Activated CD8-positive, alpha-beta memory T cell treated with anti-CD3 and anti-CD28 coated beads, Interleukin-2, amount 50 U/mL, for 4 hours (primary cell): Measurements from ENCODE around the gene FAM204A.

Experiments used
- DNase-seq: peaks from one replicate; pipeline ENCODE4 v3.0.0-alpha.2; 2020

Gene FAM204A

DNA sequence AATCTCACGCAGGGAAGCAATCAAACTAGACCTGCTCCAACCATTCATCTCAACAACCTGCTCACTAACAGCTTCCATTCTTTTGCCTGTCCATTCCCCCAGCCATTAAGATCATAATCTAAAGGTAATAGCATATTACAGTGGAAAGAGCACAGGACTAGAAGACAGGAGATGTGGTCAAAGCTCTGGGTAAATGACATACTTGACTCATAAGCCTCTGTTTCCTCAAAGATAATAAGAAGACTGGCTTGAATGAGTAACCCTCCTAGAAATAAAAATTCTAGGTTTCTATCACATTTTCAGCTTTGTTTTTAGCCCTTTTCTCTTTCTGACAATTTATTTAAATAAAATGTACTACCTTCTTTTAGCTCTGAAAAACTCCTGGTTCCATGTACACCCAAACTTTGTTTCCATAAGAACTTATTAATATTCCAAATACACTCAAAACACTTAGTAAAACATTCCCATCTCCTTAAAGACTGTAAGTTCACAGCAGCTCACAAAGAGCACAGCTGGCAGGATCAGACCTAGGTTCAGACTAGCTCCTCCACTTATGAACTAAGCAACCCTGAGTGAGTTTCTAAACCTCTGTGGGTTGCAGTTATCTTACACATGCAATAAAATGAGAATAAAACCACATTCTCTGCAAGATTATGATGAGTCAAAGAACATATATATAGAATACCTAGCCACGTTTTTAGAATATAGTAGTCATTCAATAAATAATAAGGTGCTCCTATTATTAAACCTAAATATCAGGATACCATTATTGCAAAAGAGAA lies 11.6 kb downstream of the FAM204A start:
- no peak for DNase-seq

- DNase-seq = no peak
Measured at GRCh38 chr10:118324140-118324539, 18.0 kb downstream of the FAM204A start.

DNA sequence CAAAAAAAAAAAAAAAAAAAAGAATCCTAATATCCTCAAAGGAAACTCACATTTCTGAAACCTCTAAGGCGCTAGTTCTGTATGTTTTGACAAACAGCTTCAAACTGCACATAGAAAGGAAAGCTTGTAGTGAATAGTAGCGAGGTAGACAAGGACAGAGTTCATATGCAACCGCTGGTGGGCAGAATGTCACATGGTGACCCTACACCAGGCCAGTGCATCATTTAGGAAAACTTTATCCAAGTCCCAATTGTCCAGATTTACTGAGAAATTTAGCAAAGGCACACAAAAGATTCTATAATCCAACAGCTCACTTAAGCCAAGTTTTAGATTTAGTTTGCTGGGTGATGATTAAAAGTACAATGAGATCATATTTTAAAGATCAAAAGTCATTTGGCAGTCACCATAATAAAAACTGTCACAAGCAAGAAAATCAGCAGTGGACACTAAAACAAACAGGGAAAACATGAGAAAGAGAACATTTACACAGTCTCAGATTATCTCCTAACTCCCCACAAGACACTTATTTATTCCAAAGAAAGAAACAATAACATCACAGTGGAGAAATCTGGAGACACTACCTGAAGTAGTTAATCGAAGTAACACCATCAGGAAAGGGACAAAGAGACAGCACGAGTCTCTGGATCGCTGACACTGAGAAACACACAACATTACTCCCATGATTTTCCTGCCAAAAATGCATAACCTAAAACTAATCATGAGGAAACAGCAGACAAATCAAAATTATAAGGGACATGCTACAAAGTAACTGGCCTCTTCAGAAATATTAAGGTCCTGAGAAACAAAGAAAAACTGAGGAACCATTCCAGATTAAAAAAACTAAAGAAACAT lies 20.2 kb downstream of the FAM204A start:
- no peak for DNase-seq

- no peak for DNase-seq
Measured at GRCh38 chr10:118315629-118316028, 26.5 kb downstream of the FAM204A start.

- DNase-seq = no peak
Measured at GRCh38 chr10:118314882-118315281, 27.2 kb downstream of the FAM204A start.

DNA sequence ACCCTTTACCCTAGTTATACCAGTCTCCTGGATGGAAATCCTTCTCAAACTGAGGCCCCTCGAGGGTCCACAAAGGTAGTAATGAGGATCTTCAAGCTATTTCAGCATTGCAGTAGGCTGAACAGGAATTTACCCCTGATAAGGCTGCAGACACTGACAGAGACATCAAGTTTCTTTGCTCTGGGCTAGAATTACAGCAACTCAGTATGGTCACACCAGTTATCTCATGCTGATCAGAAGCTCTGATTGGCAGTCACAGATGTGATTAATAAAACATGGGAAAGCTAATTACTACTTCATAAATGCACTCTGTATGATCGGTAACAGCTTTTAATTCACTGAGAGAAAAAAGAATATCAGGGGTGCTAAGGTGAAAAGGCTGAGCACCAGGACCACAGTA lies 30.6 kb downstream of the FAM204A start:
- no peak for DNase-seq

DNA sequence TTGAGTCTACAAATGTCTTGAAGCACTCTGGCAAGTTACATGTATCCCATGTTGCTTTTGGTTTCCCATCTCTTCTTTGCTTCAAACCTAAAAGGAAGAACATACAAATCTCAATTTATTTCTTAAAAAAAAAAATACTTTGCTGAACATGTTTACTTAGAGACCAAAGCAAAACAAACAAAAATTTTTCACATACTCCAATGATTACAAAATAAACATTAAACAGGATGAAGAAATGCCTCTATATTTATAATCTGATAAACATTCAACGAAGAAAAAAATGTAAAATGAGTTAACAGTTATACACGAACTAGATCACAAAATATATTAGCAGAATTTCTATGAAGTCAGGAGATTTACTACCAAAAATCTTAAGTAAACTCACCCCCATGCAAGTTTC lies 31.3 kb downstream of the FAM204A start:
- DNase-seq = no peak

GRCh38 chr10:118309911-118310310 lies 32.2 kb downstream of the FAM204A start:
- DNase-seq = no peak

- DNase-seq = no peak
Measured at GRCh38 chr10:118308664-118309063, 33.5 kb downstream of the FAM204A start.

GRCh38 chr10:118307859-118308258 lies 34.3 kb downstream of the FAM204A start:
- no peak for DNase-seq

- no peak for DNase-seq
Measured at GRCh38 chr10:118307220-118307619, 34.9 kb downstream of the FAM204A start.

- no peak for DNase-seq
Measured at GRCh38 chr10:118305730-118306129, 36.4 kb downstream of the FAM204A start.

GRCh38 chr10:118304521-118304920 lies 37.6 kb downstream of the FAM204A start:
- DNase-seq = no peak

DNA sequence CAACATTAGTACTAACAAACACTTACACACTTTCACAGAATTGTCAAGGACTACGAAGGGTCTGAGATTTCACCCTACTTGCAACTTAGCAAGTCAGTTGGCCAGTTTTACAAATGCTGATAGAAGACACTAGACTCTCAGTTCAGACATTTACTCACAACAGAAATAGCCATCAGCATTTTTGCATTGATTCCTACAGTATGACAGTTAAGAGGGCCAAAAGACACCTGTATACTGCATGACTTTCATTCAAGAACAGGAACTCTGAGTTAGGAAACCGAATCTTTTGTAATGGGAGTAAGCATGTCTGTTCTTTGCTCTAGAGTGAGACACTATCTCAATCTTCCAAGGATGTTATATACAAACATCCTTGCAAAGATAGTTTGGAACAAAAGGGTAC lies 40.9 kb downstream of the FAM204A start:
- DNase-seq = no peak

DNA sequence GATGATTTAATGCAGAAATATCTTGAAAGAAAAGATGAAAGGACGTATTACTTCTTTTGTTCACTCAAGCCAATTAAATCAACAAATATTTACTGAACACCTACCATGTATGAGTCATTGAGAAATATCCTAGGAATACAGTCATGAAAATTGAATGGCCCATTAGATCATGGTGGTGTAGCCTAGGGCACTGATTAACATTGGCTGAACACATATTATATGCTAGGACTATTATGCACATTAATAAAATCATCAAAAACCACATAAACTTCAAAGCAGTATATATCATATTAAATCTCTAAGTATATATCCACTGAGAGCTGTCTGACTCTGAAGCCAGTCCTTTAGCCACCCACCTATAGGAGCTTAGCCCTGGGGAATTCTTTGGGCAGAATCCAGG lies 41.8 kb downstream of the FAM204A start:
- DNase-seq = no peak

DNA sequence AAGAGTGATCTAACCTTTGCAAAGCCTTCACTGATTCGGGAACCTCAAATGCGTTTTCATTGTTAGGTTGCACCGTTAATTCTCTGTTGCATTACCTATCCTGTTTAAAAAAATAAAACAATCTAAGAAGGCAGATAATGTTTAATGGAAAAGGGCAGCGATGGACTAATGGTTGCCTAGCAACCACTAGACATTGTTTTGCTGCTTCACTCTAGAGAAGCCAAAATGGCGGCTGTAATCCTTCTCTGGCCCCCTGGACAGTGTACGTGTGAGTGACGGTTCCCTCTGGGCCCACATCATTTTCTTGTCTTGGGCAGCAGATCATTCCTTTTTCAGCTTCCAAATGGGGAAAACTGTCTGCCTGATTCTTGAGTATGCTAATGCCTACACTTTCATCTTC lies 43.3 kb downstream of the FAM204A start:
- no peak for DNase-seq

- no peak for DNase-seq
Measured at GRCh38 chr10:118291122-118291521, 51.0 kb downstream of the FAM204A start.

- DNase-seq = no peak
Measured at GRCh38 chr10:118290471-118290995, 51.6 kb downstream of the FAM204A start.

GRCh38 chr10:118287076-118287806 lies 54.9 kb downstream of the FAM204A start:
- DNase-seq = no peak

DNA sequence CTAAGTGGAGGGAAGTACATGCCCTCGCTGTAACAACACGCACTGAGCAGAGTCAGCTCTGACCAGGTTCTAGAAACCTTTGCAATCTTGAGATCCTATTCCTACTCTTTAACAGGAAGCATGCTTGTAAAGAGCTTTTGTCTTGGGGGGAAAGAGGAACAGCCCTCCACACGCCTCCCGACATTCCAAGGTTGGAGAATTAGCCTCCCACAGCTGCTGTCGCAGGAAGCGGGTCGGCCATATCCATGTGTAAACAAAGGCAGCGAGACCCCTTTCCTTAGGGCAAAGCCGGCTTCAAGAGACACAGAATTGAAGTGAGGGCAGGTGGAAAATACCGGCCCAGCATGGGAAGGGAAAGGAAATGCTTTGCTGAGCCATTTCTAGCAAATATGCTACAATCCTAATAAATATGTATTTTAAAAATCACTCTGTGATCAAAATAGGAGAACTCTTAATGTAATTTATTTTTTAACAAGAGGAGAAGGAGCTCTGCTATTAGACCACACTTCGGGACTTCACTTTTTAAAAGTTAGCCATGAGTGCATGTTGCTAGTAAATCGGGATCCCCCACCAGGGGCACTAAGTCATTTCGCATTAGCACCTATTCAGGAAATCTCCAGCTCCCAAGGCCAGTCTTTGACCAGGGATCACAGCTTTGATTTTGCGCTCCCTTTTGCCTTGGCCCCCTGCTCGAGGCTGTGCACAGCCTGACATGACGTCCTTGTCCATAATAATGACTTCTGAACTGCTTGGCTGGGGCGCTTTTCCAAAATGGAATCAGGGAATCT lies 55.9 kb downstream of the FAM204A start:
- no peak for DNase-seq

DNA sequence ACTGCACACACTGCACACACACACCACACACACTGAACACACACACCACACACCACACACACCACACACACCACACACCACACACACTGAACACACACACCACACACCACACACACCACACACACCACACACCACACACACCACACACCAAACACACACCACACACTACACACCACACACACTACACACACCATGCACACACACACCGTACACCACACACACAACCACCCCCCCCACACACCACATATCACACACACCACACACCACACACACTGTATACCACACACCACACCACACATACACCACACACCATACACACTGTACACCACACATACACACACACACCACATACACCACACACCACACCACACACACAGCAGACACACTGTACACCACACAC lies 59.5 kb downstream of the FAM204A start:
- no peak for DNase-seq

- no peak for DNase-seq
Measured at GRCh38 chr10:118278649-118279048, 63.5 kb downstream of the FAM204A start.
